KBM-7 (cell line): ENCODE results near the gene SPIRE1.
"Not testable (repeated sequence)": the region's sequence is repeated elsewhere in the genome, so short reads cannot be mapped to it uniquely, and the experiment has no call there.

Experiments used
- DNase-seq: peaks from one replicate; pipeline ENCODE4 v3.0.0-alpha.2; 2015
- in situ Hi-C: fragments of 300-500 bp; cut with MboI; formaldehyde crosslinking; loops from 2 replicates; pipeline ENCODE4 v1.14.3; 2020; ENCODE audit warnings: low sequenced_read_pairs, low pct_unique_long_range_greater_than_20kb, mixed read lengths

SPIRE1 gene

GRCh38 chr18:12652861-12653401 lies 5.0 kb downstream of the SPIRE1 start:
- peak; percentile 55 for DNase-seq
- in situ Hi-C loops, result loop anchor here (25.0 kb wide), 2 partner anchors 116 to 266 kb away; partner anchors contain the start of gene AFG3L2

DNA sequence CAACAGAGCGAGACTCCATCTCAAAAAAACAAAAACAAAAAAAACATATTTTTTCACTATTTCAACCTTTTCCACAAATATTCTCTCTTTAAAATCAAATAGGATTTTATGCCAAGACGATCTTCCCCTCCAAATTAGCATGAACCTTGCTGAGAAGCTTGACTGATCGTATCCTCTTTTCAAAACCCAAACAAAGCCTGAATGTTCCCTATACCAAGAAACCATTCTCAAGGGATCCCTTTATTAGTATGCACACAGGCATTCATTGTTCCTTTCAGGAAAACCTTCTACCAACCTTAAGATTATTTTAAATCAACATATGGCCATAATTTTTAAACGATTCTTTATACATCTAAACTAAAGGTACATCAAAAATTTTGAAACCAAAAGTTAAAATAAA lies 6.3 kb downstream of the SPIRE1 start:
- in situ Hi-C loops, result loop anchor here (25.0 kb wide), 2 partner anchors 114 to 264 kb away; partner anchors contain the start of gene AFG3L2
- DNase-seq, result no peak

DNA sequence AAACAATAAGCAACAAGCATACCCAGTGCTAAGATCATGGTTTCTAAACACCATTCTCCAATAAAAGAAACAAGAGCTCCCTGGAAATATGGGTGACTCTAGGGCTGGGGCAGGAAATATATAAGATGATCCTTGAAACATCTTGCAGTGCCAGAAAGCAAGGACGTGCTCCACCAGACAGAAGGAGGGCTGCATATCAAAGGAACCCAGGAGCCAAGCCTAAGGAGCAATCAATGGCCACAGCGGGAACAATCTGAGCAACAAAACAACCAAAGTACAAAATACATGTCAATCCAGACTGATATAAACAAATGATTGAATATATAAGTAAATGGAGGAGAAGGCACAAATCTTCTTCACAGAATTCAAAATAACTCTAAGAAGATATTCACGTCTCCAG lies 10.1 kb downstream of the SPIRE1 start:
- in situ Hi-C loops, result no loop called here
- no peak for DNase-seq

DNA sequence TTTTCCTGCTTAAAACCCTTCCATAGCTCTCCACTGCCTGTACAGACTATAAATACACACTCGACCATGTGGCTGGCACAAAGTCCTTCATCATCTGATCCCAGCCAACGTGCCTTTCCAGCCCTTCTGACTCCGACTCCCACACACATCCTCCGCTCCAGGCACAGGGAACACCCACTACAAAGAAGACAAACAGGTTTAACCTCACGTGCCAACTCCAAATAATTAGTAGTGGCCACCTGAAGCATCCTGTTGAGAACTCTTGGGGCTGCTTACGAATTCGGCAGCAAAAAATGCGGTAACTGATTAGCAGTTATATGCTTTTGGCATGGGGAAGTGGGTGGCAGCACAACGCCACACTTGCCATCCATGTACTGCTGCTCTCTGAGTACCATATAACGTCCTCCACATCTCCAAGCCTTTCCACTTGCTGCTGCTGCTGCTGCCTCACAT lies 12.1 kb downstream of the SPIRE1 start:
- in situ Hi-C loops, result no loop called here
- no peak for DNase-seq

- no peak for DNase-seq
- in situ Hi-C loops, result no loop called here
These were observed 12.7 kb downstream of the SPIRE1 start for GRCh38 chr18:12645254-12645653.

GRCh38 chr18:12643756-12644155 lies 14.2 kb downstream of the SPIRE1 start:
- DNase-seq, in situ Hi-C loops: not testable (repeated sequence)

- in situ Hi-C loops, result no loop called here
- DNase-seq, result no peak
These were observed 17.1 kb downstream of the SPIRE1 start for GRCh38 chr18:12640881-12641200.

DNA sequence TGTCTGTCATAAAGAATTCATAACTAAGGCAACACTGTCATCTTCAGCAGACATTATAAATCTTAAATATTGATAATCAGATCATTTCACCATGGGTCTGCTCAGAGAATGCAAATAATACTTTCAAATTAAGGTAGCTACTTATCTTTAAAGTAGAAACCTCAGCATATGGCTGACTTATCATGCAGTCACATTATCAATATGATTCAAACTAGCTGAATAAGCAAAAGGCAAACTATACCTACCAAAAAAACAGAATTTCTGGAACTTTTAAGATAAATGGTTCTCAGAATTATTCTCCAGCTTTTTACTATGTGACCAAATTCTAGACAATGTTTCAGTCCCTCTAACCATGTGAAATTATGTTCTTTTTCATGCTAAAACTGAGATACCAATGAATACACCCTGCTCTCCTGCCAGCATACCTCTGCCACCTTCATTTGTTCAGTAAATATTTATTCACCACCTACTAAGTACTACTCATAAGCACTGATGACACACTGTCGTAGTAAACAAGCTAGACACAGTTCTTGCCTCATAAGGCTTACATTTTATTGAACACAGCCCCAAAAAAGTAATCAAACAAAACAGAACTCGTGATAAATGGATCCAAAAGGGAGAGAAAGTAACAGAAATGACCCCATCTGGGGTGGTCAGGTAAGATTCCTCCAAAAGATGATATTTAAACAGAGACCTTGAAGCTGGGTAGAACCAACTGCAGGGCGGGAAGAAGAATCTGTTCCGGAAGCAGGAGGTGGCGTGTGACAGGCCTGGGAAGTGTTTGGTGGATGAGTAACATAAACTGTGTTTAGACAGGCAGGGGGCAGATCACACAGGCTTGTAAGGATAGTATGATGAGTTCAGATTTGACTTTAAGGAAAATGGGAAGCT lies 17.7 kb downstream of the SPIRE1 start:
- in situ Hi-C loops, result no loop called here
- no peak for DNase-seq

DNA sequence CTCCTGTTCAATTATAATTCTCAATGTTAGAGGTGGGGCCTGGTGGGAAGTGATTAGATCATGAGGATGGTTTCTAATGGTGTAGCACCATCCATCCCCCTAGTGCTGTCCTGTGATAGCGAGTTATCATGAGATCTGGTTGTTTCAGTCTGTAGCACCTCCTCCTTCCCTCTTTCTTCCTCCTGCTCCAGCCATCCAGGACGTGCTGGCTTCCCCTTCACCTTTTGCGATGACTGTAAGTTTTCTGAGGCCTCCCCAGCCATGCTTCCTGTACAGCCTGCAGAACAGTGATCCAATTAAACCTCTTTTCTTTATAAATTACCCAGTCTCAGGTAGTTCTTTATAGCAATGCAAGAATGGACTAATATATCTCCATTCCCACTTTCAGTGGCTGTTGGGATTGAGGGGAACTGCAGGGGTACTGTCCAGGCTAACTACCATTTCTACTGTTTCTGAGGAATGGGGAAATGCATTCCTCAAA lies 19.2 kb downstream of the SPIRE1 start:
- in situ Hi-C loops, result no loop called here
- DNase-seq, result no peak

DNA sequence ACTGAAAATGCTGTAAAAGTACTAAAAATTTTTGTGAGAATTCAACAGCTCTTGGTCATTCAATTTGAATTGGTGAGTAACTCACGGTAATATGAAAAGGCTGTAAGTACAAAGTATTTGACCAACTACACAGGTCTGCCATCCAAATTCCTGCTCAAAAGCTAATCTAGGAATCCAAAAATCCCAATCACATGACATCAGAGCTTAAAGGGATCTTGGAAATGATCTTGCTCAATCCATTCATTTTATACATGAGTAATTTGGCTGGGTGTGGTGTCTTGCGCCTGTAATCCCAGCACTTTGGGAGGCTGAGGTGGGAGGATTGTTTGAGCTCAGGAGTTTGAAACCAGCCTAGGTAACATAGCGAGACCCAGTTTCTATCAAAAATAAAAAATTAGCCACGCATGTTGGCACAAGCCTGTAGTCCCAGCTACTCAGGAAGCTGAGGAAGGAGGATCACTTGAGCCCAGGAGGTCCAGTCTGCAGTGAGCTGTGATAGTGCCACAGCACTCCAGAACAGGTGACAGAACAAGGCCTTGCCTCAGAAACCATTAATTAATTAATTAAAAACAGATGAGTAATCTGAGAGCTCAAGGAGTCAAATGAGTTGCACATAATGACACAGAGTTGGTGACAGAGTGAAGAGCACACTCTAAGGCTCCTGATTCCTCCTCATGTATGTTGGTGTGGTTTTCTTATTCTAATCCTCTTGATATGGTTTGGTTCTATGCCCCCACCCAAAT lies 19.8 kb downstream of the SPIRE1 start:
- no peak for DNase-seq
- in situ Hi-C loops, result no loop called here

DNA sequence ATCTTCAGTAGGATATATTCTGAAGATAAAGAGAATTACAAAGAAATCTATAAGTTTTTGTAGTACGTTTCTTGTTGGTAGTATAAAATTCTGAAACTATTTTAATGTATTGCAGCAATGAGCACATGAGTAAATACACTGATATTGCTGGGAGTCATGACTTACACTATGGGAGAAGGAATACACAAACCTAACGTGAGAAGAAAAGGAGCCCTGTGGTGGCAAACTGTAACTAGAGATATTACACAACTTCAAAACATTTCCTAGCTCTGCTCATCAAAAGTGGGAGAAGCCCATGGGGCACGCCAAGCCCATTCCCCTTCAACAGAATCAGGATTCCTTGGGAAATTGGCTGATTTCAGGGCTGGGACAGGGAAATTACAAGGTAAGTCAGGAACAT lies 20.5 kb downstream of the SPIRE1 start:
- in situ Hi-C loops, result no loop called here
- DNase-seq, result no peak

DNA sequence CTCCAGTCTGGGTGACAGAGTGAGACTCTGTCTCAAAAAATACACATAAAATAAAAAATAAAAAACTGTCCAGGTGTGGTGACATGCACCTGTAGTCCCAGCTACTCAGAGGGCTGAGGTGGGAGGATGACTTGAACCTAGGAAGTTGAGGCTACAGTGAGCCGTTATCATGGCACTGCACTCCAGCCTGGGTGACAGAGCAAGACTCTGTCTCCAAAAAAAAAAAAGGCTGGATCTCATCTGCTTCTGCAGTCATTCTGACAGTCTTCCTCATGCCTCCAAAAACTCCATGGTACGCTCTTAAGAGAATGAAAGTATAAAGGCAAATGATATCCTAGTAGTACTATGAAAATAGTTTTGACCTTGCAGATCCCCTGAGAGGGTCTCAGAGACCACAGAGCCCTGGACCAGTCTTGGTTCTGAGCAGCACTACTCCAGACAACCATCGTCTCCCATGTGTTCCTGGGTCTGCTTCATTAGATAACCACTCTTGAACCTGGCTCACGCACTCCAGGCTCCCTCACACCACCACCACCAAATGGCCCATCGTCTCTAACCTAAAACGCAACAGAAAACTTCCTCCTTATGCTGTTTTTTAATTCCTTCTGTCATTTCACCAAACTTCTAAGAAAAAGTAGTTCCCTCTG lies 26.0 kb downstream of the SPIRE1 start:
- DNase-seq, result no peak
- in situ Hi-C loops, result no loop called here

DNA sequence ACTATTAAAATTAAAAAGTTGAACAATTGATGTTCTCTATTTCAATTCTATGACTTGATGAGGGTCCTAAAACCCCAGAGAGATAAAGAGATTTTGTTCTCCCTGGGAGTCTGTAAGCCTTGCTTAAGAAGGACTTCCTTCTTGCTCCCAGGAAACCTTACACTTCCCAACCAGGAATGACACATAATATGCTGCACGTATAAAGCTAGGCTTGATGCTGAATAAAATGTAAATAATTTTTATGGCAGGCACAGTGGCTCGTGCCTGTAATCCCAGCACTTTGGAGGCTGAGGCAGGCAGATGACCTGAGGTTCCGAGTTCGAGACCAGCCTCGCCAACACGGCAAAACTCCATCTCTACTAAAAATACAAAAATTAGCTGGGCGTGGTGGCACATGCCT lies 27.8 kb downstream of the SPIRE1 start:
- in situ Hi-C loops, result no loop called here
- no peak for DNase-seq

DNA sequence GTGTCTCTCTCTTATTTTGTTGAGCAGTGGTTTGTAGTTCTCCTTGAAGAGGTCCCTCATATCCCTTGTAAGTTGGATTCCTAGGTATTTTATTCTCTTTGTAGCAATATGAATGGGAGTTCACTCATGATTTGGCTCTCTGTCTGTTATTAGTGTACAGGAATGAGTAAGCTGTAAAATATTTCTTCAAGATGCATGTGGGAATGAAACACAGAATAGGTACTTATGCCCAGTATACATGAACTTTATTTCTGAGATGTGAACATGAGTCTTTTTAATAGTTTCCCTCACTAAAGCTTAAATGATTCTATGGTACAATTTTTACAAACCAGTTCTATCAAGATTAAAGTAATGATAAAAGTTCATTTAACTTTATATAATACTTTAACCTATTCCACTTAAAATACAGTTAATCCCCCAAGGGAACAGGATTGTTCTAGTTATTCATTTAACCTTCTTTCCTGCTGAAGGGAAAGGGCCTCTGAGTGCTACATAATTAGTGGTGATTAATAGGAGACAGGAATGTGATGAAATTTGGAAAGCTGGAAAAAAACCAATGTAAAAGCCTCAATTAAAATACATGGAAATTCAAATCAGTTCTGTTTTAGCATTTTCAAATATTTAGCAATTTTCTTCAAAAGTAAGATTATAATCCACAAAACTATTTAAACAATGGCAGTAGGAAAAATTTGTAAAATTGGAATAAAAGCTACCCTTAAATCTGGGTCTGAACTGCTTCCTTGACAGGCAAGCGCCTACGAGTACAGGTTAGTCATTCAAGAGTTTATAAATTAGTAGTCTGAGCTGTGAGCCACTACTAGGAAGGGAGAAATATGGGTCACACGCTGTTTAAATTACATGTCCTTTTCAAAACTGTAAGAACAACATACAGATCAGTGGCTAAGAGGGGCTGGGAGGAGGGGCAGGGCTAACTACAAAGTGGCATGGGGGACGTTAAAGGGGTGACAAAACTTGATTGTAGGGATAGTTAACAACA lies 28.9 kb downstream of the SPIRE1 start:
- in situ Hi-C loops, result no loop called here
- DNase-seq, result no peak

DNA sequence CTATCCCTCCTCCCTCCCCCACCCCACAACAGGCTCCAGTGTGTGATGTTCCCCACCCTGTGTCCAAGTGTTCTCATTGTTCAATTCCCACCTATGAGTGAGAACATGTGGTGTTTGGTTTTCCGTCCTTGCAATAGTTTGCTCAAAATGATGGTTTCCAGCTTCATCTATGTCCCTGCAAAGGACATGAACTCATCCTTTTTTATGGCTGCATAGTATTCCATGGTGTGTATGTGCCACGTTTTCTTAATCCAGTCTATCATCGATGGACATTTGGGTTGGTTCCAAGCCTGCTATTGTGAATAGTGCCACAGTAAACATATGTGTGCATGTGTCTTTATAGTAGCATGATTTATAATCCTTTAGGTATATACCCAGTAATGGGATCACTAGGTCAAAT lies 30.7 kb downstream of the SPIRE1 start:
- in situ Hi-C loops, DNase-seq: not testable (repeated sequence)

DNA sequence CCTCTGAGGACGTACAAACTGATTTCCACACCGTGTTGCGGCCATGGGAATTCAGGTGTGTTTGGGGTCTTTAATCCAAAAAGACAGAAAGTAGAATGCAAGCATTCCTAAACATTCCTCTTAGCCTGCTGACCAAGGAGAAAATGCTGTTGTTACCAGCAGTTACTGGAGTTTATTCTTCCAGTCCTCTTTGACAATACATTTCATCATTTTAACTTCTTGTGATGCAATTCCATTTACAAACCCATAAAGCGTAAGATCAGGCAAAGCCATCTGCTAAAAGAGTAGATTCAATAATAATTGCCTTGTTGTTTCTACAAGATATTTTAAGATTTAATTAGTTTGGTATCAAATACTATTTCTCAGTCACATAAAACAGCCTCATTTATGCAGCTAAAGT lies 32.7 kb downstream of the SPIRE1 start:
- in situ Hi-C loops, result no loop called here
- no peak for DNase-seq

GRCh38 chr18:12621742-12622306 lies 36.1 kb downstream of the SPIRE1 start:
- in situ Hi-C loops, result no loop called here
- DNase-seq, result no peak

- in situ Hi-C loops, result no loop called here
These were observed 42.2 kb downstream of the SPIRE1 start for GRCh38 chr18:12615748-12616147.

More at GRCh38 chr18:12615748-12616147, 42.2 kb downstream of the SPIRE1 start:
- DNase-seq, result no peak
